HepG2 (cell line): ENCODE data around the gene CNPY1. TPM values are rescaled to one million over a fixed set of nuclear protein-coding genes. Genes with fewer than 3 reads are reported as not detected.

Source experiments
- ATAC-seq: fragments of 200-7000 bp; cut with Tn5 transposase; 3 replicates; pipeline ENCODE4 v1.9.1; 2020; ENCODE audit warnings: mild to moderate bottlenecking, moderate library complexity
- BruUV-seq: library from RNA; stranded (reverse); fragments of 400-500 nt; replicated peaks from 2 replicates; lab custom pipeline; 2021; lab: Mats Ljungman, UMichigan
- CTCF ChIA-PET: fragments of 300-600 bp; formaldehyde crosslinking; extraction: SDS; loops from one replicate; lab custom pipeline; 2021; ENCODE audit warnings: low total read pairs, inconsistent platforms, low intra/inter-chr PET ratio; lab: Yijun Ruan, JAX
- POLR2A ChIA-PET: fragments of 350-600 bp; sonication (Branson Sonifier 250); formaldehyde crosslinking; loops from one replicate; lab custom pipeline; 2020; ENCODE audit warnings: antibody characterized with exemption, inconsistent platforms; lab: Yijun Ruan, JAX
- DNase-seq: peaks from one replicate; pipeline ENCODE4 v3.0.0-alpha.2; 2015; ENCODE audit warnings: low spot score
- FAIRE-seq: peaks from 3 replicates; lab custom pipeline; 2011; peaks lifted over from hg19 to GRCh38; lab: Jason Lieb, UNC
- H2AFZ ChIP-seq: one replicate; pipeline ENCODE4 v1.6.1; 2011; ENCODE audit warnings: low read length, inconsistent platforms
- H3K27ac ChIP-seq: fragments of 300-600 bp; 3 replicates; pipeline ENCODE4 v1.8.0; 2011; ENCODE audit warnings: mixed run types, mild to moderate bottlenecking, mixed read lengths, low read length, inconsistent platforms; ENCODE audit not compliant: insufficient read depth; ENCODE audit errors: extremely low read length
- H3K27me3 ChIP-seq, 2 experiments: fragments of 200-600 bp in 1 of 2; 2 replicates in 1 of 2; 3 replicates in 1 of 2; pipeline versions ENCODE4 v1.6.0 to v1.8.0; 2011; ENCODE audit warnings: low read length in 2 of 2, mild to moderate bottlenecking in 2 of 2, moderate library complexity in 2 of 2, inconsistent platforms in 1 of 2; ENCODE audit not compliant: insufficient read depth in 2 of 2, control insufficient read depth in 1 of 2
- H3K36me3 ChIP-seq, 2 experiments: fragments of 200-600 bp in 1 of 2; replicated peaks in 1 of 2; 2 replicates in 1 of 2; 3 replicates in 1 of 2; pipeline versions ENCODE4 v1.5.1 to v1.8.0; 2011; ENCODE audit warnings: low read length in 2 of 2, inconsistent platforms in 1 of 2; ENCODE audit not compliant: insufficient read depth in 2 of 2, control insufficient read depth in 1 of 2
- H3K4me1 ChIP-seq: 2 replicates; pipeline ENCODE4 v1.5.1; 2012; ENCODE audit warnings: low read length, inconsistent platforms; ENCODE audit not compliant: insufficient read depth
- H3K4me2 ChIP-seq: 2 replicates; pipeline ENCODE4 v1.6.0; 2011; ENCODE audit warnings: low read depth, low read length, inconsistent platforms
- H3K4me3 ChIP-seq, 3 experiments: fragments of 200-600 bp in 1 of 3; sonication (generic), shearing (Covaris generic) in 1 of 3; replicated peaks in 1 of 3; 2 replicates each; pipeline ENCODE4 v1.5.1; 2011 to 2016; ENCODE audit warnings: low read length in 3 of 3, inconsistent platforms in 2 of 3, low read depth in 2 of 3, mild to moderate bottlenecking in 2 of 3, control low read depth in 1 of 3, mixed read lengths in 1 of 3; ENCODE audit not compliant: insufficient read depth in 1 of 3
- H3K79me2 ChIP-seq: one replicate; pipeline ENCODE4 v1.6.1; 2011; ENCODE audit warnings: low read length, inconsistent platforms; ENCODE audit not compliant: insufficient read depth
- H3K9ac ChIP-seq: 2 replicates; pipeline ENCODE4 v1.6.0; 2011; ENCODE audit warnings: mild to moderate bottlenecking, low read depth, low read length, inconsistent platforms; ENCODE audit not compliant: insufficient read depth
- H3K9me3 ChIP-seq: 2 replicates; pipeline ENCODE4 v1.5.1; 2012; ENCODE audit warnings: mild to moderate bottlenecking, low read length
- H4K20me1 ChIP-seq: 2 replicates; pipeline ENCODE4 v1.6.0; 2011; ENCODE audit warnings: inconsistent platforms, mild to moderate bottlenecking, low read length, moderate library complexity; ENCODE audit not compliant: insufficient read depth
- ETV6 ChIP-seq: sonication (generic); formaldehyde crosslinking; conservative IDR thresholded peaks from 2 replicates; pipeline ENCODE4 v1.4.0; 2020; ENCODE audit warnings: missing genetic modification reagents
- FOXP4 ChIP-seq: sonication (generic); formaldehyde crosslinking; IDR thresholded peaks from 2 replicates; pipeline ENCODE4 v1.4.0; 2020; ENCODE audit warnings: missing genetic modification reagents
- GATAD1 ChIP-seq: IDR thresholded peaks from 2 replicates; pipeline ENCODE4 v1.6.1; 2016; ENCODE audit warnings: missing genetic modification reagents, missing compliant biosample characterization
- HBP1 ChIP-seq: IDR thresholded peaks from 2 replicates; pipeline ENCODE4 v1.6.1; 2016; ENCODE audit warnings: low read depth, control low read depth
- HIC2 ChIP-seq: sonication (generic); formaldehyde crosslinking; IDR thresholded peaks from 2 replicates; pipeline ENCODE4 v1.9.0; 2022; ENCODE audit warnings: low read depth, missing genetic modification reagents
- SNAPC2 ChIP-seq: sonication (generic); formaldehyde crosslinking; IDR thresholded peaks from 2 replicates; pipeline ENCODE4 v1.8.1; 2022; ENCODE audit warnings: mild to moderate bottlenecking, missing genetic modification reagents
- THAP11 ChIP-seq: IDR thresholded peaks from 2 replicates; pipeline ENCODE4 v1.6.1; 2016; ENCODE audit warnings: missing biosample characterization, missing genetic modification reagents
- ZBTB7B ChIP-seq: sonication (generic); formaldehyde crosslinking; IDR thresholded peaks from 2 replicates; pipeline ENCODE4 v1.4.0; 2020; ENCODE audit warnings: missing genetic modification reagents
- ZFX ChIP-seq: sonication (generic); formaldehyde crosslinking; IDR thresholded peaks from 2 replicates; pipeline ENCODE4 v1.4.0; 2020; ENCODE audit warnings: mild to moderate bottlenecking, low read depth, missing genetic modification reagents, moderate library complexity
- ZNF143 ChIP-seq: sonication (generic); formaldehyde crosslinking; IDR thresholded peaks from 2 replicates; pipeline ENCODE4 v1.4.0; 2020; ENCODE audit warnings: missing genetic modification reagents
- ZNF207 ChIP-seq: fragments of 450-650 bp; IDR thresholded peaks from 2 replicates; pipeline ENCODE4 v1.6.1; 2016; ENCODE audit warnings: antibody characterized with exemption, borderline replicate concordance
- ZNF263 ChIP-seq: sonication (generic); formaldehyde crosslinking; IDR thresholded peaks from 2 replicates; pipeline ENCODE4 v1.4.0; 2020; ENCODE audit warnings: missing genetic modification reagents
- ZNF34 ChIP-seq: sonication (generic); formaldehyde crosslinking; IDR thresholded peaks from 2 replicates; pipeline ENCODE4 v1.4.0; 2020; ENCODE audit warnings: mild to moderate bottlenecking, missing genetic modification reagents, borderline replicate concordance
- ZNF574 ChIP-seq: sonication (generic); formaldehyde crosslinking; IDR thresholded peaks from 2 replicates; pipeline ENCODE4 v1.4.0; 2020; ENCODE audit warnings: missing genetic modification reagents
- ZXDC ChIP-seq: sonication (generic); formaldehyde crosslinking; IDR thresholded peaks from 2 replicates; pipeline ENCODE4 v1.5.0; 2020; ENCODE audit warnings: mild to moderate bottlenecking, missing genetic modification reagents
- WGBS: methylation state at CpG from one replicate; pipeline ENCODE4 v1.1.6; 2017; ENCODE audit warnings: low lambda C conversion rate; 5-methylcytosine and 5-hydroxymethylcytosine counted together
- in situ Hi-C: cut with HindIII; loops from 2 replicates; pipeline ENCODE4 v1.10.0; 2017; ENCODE audit warnings: low pct_unique_long_range_greater_than_20kb; ENCODE audit not compliant: extremely low pct_ligation_motif_present
- intact Hi-C: fragments of 100-400 bp; cut with micrococcal nuclease; formaldehyde crosslinking; loops from one replicate; pipeline ENCODE4 v1.10.0; 2022; ENCODE audit not compliant: unreplicated experiment
- polyA plus RNA-seq, 8 experiments: library from polyadenylated mRNA; depleted of rRNA in 3 of 8; stranded (reverse) in 7 of 8; unstranded in 1 of 8; fragments of >200 nt; fragmentation: Illumina TruSeq in 4 of 8; extraction: Trizol in 4 of 8; gene quantifications; 2 replicates each; pipeline versions ENCODE4 v1.2.1 to v1.2.3, GENCODE V29; 2011 to 2016; ENCODE audit warnings: low read depth in 4 of 8, missing spikeins in 1 of 8, mixed read lengths in 1 of 8; ENCODE audit not compliant: insufficient read depth in 1 of 8
- total RNA-seq, 5 experiments: library from RNA; depleted of rRNA; stranded (reverse); fragments of >200 nt; fragmentation: Illumina TruSeq; extraction: Trizol; gene quantifications; 2 replicates each; pipeline ENCODE4 v1.2.3, GENCODE V29; 2016; ENCODE audit warnings: low read depth in 1 of 5

Gene CNPY1
- total and polyA plus RNA-seq, 2 of the 13 experiments (the other 11 are each of a cell fraction or from before 2014, with no cell fraction given): not detected

- DNase-seq (no peak), FAIRE-seq (no peak), ATAC-seq (no peak)
- H3K9ac ChIP-seq: no peak overlapping the region
- BruUV-seq: no TSS peak
- no peaks in the 10 kb centered on the region for H3K9me3 ChIP-seq
- CTCF ChIA-PET: interaction anchor here (2.1 kb wide), 1 partner anchor 195 kb away, joined by 7 read pairs; no protein-coding TSS in a partner anchor
- peaks cover 14 to 85% of the 10 kb centered on the region in 2 experiments; a peak in 4 of 5 replicates for H3K27me3 ChIP-seq
- no peak overlapping the region for H3K27ac ChIP-seq
- H3K79me2 ChIP-seq: no peaks in the 10 kb centered on the region
- no peaks in the 10 kb centered on the region for H3K36me3 ChIP-seq
- no peak overlapping the region for H3K4me2 ChIP-seq
- in situ Hi-C loops (no loop called here), intact Hi-C loops (loop anchor here (1.0 kb wide), 2 partner anchors 194 to 224 kb away; no protein-coding TSS in a partner anchor)
- POLR2A ChIA-PET: no interaction called here
- H2AFZ ChIP-seq: no peak overlapping the region
- no peaks in the 10 kb centered on the region for H3K4me1 ChIP-seq
- H3K4me3 ChIP-seq: no peak overlapping the region
- 77% methylated on average over 6 of the region's 9 CpGs for WGBS
- H4K20me1 ChIP-seq: no peaks in the 10 kb centered on the region
- no peak for TF ChIP-seq ZNF207
- no peak for TF ChIP-seq FOXP4 (CRISPR knock-in tag)
- TF ChIP-seq ZBTB7B: no peak
- TF ChIP-seq THAP11 (CRISPR knock-in tag): no peak
- TF ChIP-seq HBP1 (CRISPR knock-in tag): no peak
- no peak for TF ChIP-seq ETV6
- TF ChIP-seq ZNF263: no peak
- no peak for TF ChIP-seq ZNF574 (CRISPR knock-in tag)
- no peak for TF ChIP-seq SNAPC2 (CRISPR knock-in tag)
- no peak for TF ChIP-seq ZXDC (CRISPR knock-in tag)
- TF ChIP-seq ZNF143 (CRISPR knock-in tag): no peak
- TF ChIP-seq ZNF34 (CRISPR knock-in tag): no peak
- no peak for TF ChIP-seq HIC2 (CRISPR knock-in tag)
- TF ChIP-seq GATAD1: no peak
- TF ChIP-seq ZFX (CRISPR knock-in tag): no peak
These were observed 2.4 kb downstream of the CNPY1 start for GRCh38 chr7:155543926-155544325.
